Skeletal muscle cell (primary cell): ENCODE data around the gene IFT81.
A peak's percentile ranks its signal among the peaks of the same experiment; 100 is the strongest.
"Not testable (repeated sequence)": the region's sequence is repeated elsewhere in the genome, so short reads cannot be mapped to it uniquely, and the experiment has no call there.

Source experiments
- DNase-seq: peaks from one replicate; pipeline ENCODE4 v3.0.0-alpha.2; 2010; ENCODE audit warnings: low read depth
- H3K4me3 ChIP-seq: 2 replicates; pipeline ENCODE4 v1.5.1; 2011; ENCODE audit warnings: low read depth, mild to moderate bottlenecking, control low read depth, low read length, moderate library complexity

IFT81 gene

GRCh38 chr12:110107369-110108281, 16.5 kb upstream of the IFT81 start:
- no peak overlapping the region for H3K4me3 ChIP-seq
- peak; percentile 95 for DNase-seq

- no peak for DNase-seq
- no peak overlapping the region for H3K4me3 ChIP-seq
Measured at GRCh38 chr12:110108309-110109036, 15.7 kb upstream of the IFT81 start.

GRCh38 chr12:110109037-110109836, 14.9 kb upstream of the IFT81 start:
- DNase-seq = peak; percentile 100
- H3K4me3 ChIP-seq = peak overlapping the region; percentile 6

- DNase-seq = no peak
Measured at GRCh38 chr12:110109837-110110535, 14.2 kb upstream of the IFT81 start.

GRCh38 chr12:110111476-110112334, 12.5 kb upstream of the IFT81 start:
- H3K4me3 ChIP-seq = no peak overlapping the region
- DNase-seq = no peak

More at GRCh38 chr12:110109837-110110535, 14.2 kb upstream of the IFT81 start:
- H3K4me3 ChIP-seq = peak overlapping the region; percentile 6

- no peak overlapping the region for H3K4me3 ChIP-seq
- no peak for DNase-seq
Measured at GRCh38 chr12:110112335-110112660, 11.9 kb upstream of the IFT81 start.

GRCh38 chr12:110114528-110114937, 9.6 kb upstream of the IFT81 start:
- no peak for DNase-seq
- H3K4me3 ChIP-seq = no peak overlapping the region

GRCh38 chr12:110115675-110116074, 8.5 kb upstream of the IFT81 start:
- no peak overlapping the region for H3K4me3 ChIP-seq
- no peak for DNase-seq

- DNase-seq = no peak
- no peak overlapping the region for H3K4me3 ChIP-seq
Measured at GRCh38 chr12:110116623-110117022, 7.5 kb upstream of the IFT81 start.

GRCh38 chr12:110117210-110117609, 6.9 kb upstream of the IFT81 start:
- not testable (repeated sequence) for DNase-seq

GRCh38 chr12:110117956-110118685, 6.0 kb upstream of the IFT81 start:
- H3K4me3 ChIP-seq = no peak overlapping the region
- DNase-seq = no peak

More at GRCh38 chr12:110117210-110117609, 6.9 kb upstream of the IFT81 start:
- not testable (repeated sequence) for H3K4me3 ChIP-seq

- H3K4me3 ChIP-seq = no peak overlapping the region
- DNase-seq = no peak
Measured at GRCh38 chr12:110122929-110123328, 1.2 kb upstream of the IFT81 start.

GRCh38 chr12:110123919-110124268, 263 bp upstream of the IFT81 start:
- DNase-seq = no peak
- no peak overlapping the region for H3K4me3 ChIP-seq

- DNase-seq = no peak
- no peak overlapping the region for H3K4me3 ChIP-seq
Measured at GRCh38 chr12:110126557-110126956, 2.4 kb downstream of the IFT81 start.

- peak; percentile 74 for DNase-seq
- H3K4me3 ChIP-seq = no peak overlapping the region
Measured at GRCh38 chr12:110134691-110135411, 10.7 kb downstream of the IFT81 start.

GRCh38 chr12:110135806-110136205, 11.6 kb downstream of the IFT81 start:
- H3K4me3 ChIP-seq = no peak overlapping the region
- no peak for DNase-seq

GRCh38 chr12:110137786-110138185, 13.6 kb downstream of the IFT81 start:
- no peak for DNase-seq
- H3K4me3 ChIP-seq = no peak overlapping the region
